ENCODE results near the gene PRKCZ.
"Not testable (repeated sequence)": the region's sequence is repeated elsewhere in the genome, so short reads cannot be mapped to it uniquely, and the experiment has no call there.

PRKCZ gene

DNA sequence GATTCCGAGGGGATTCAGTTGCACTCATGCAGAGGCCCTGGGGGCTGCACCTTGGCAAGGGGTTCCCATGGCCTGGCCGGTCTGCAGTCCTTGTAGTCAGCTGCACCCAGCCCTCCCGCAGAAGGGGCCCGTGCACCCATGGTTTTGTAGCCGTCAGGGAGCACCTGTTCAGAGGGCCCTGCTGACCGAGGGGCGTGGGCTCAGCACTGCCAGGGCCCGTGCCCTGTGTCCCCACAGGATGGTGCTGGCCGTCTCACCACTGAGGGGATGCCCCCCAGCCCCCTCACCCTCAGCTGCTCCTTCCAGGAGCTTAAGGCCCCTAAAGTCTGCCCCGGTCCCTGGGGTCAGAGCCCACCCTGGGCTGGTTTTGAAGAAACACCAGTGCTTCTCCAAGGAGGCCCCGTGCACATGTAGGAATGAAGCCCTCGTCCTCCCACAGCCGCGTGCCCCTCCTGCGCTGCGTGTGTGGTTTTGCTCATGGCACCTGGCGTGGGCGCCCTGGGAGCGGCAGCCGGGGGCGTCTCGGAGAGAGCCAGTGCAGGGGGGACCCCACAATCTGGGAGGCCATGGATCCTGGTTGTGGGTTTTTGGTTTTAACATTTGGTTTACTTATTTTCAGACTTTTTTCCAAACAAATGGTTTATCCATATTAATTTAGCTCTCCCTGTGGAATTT, 40.1 kb downstream of the PRKCZ start:
- no peak for DNase-seq

DNA sequence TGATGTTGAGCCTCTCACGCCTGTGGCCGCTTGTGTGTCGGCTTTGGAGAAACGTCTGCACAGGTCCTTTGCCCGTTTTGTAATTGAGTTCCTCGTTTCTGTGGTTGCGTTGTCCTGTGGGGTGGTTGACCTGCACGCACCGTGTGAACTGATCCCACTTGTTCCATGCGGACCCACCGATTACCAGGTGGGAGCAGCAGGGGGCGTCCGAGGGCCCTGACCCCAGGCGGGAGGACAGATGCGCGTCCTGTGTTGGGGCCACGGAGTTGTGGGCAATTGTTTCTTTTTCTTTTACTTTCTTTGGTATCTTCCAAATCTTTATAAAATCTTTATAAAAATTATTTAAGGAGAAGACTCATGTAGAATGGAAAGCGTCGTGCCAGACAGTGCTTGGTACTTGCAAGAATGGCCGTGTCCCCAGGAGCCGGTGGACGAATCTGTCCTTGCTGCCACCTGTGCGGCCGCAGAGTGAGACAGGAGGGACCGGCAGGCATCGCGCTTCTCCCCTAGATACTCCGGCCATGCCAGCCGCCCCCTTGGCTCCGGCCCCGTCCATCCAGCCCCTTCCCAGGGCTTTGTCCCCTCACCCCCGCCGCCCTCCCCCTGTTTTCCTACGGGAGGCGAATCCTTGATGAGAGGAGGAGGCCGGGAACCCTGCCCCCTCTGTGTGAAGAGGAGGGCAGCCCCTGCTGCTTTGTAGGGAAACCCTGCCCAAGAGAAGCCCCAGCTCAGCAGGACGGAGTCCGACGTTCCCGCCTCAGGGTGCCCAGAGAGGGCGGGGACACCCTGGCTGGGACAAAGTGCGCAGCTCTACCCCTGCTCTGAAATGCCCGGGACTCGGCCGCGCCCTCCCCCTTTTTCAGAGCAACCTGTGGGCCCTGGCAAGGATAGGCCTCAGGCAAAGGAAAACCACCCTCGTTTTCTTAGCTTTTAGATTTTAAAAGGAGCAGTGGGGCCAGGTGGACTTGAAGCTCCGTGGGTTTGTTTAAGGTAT, 41.7 kb downstream of the PRKCZ start:
- peak; percentile 39 to 40 for DNase-seq

DNA sequence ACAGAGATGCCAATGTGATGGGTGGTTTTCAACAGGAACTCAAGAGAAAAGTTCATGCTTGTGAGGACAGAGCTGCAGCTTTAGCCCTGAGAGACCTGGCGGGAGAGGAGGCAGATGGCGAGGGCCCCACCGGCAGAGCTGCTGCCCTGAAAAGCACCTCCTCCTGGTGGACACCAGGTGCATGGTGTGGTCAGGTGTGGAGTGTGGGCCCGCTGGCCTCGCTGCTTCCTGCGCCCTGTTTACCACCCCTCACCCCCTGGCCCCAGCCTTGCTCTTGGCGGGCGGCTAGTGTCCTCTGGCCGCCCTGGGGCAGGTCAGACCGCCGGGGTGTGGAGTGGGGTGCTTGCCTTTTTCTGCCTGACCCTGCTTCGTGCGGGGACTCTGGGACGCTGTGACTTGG, 42.8 kb downstream of the PRKCZ start:
- DNase-seq: no peak

DNA sequence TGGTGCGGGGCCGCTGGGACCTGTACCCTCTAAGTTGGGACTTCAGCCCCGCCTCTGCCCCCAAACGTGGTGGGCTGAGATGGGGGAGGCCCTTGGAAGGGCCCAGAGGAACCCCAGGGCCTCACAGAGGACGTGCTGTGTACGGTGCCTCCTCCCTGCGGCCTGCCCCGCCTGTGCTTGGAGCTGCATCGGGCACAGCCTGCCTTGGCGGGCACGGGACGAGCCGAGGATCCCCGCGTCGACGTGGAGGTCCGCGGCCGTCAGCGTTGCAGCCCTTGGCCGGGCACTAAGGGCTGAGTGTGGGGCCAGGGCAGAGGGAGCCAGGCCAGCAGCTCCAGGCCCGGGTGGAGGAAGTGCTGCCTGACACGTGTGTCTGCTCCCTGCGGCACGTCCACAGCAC, 43.4 kb downstream of the PRKCZ start:
- DNase-seq: no peak

DNA sequence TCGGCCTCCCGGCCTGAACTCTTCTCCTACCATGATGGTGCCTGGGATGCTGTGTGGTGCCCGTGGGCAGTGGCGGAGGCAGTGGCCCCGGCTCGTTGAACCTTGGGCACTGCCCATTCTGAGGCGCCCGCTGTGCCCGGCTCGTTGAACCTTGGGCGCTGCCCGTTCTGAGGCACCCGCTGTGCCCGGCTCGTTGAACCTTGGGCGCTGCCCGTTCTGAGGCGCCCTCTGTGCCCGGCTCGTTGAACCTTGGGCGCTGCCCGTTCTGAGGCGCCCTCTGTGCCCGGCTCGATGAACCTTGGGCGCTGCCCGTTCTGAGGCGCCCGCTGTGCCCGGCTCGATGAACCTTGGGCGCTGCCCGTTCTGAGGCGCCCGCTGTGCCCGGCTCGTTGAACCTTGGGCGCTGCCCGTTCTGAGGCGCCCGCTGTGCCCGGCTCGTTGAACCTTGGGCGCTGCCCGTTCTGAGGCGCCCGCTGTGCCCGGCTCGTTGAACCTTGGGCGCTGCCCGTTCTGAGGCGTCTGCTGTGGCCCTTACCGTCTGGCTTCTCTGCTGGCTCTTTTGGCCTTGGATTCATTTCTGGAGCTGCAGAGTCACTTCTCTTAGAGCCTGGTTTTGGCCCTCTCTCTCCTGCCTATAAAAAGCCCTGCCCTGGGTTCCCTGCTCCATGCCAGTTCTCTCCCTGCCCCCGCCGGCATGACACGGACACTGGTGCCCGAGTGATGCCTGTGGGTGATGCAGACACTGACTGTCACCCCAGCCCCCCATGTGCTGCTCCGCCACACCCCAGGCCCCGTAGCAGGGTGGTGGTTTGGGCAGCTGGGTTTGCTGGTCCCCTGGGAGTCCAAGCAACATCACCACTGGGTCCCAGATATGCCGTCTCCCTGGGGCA, 44.3 kb downstream of the PRKCZ start:
- DNase-seq: not testable (repeated sequence)

DNA sequence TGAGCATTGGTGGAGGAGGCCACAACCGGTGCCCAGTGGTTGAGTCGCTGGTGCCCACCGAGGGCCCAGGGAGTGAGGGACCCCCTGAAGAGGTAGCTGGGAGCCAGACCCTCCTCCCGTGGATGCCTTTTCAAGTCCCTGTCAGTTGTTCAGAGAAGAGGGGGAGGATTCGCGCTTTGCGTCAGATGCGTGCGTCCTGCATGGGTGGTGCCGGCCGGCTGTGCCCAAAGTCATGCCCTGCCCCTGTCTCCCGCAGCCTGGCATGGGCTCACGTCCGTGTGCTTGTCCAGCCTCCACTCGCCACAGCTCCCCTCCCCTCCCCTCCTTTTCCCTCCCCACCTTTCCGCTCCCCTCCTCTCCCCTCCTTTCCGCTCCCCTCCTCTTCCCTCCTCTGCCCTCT, 45.2 kb downstream of the PRKCZ start:
- no peak for DNase-seq

DNA sequence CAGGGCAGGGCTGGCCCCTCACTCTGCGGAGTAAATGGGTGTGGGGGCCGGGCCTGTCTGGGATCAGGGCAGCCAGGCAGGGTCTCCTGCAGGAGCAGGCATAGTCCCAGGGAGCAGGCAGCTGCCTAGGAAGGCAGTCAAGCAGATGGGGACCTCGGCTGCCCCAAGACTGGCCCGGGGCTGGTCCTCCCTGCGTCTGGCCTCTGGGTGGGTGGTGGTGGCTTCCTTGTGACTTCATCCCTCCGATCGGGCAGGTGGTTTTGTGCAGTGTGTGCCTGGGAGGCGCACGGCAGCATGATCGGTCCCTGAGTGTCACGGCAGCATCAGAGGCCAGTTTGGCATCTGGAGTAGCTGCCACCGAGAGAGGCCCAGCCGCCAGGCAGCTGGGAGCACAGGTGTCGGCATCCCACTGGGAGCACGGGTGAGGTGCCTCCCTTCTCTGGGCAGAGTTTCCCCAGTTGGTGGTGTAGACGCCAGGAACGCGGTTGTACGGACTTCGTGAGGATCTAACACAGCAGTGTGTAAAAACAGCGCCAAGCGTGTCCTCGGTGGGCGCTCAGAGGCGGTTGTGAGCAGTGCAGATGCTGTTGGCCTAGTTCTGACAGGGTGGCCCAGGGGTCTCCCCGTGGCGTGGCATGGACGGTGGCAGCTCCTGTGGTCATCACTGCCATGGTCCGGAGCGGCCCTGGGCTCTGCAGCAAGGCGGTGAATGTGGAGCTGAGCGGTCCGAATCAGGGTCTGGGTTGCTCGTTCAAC, 45.9 kb downstream of the PRKCZ start:
- DNase-seq: no peak

DNA sequence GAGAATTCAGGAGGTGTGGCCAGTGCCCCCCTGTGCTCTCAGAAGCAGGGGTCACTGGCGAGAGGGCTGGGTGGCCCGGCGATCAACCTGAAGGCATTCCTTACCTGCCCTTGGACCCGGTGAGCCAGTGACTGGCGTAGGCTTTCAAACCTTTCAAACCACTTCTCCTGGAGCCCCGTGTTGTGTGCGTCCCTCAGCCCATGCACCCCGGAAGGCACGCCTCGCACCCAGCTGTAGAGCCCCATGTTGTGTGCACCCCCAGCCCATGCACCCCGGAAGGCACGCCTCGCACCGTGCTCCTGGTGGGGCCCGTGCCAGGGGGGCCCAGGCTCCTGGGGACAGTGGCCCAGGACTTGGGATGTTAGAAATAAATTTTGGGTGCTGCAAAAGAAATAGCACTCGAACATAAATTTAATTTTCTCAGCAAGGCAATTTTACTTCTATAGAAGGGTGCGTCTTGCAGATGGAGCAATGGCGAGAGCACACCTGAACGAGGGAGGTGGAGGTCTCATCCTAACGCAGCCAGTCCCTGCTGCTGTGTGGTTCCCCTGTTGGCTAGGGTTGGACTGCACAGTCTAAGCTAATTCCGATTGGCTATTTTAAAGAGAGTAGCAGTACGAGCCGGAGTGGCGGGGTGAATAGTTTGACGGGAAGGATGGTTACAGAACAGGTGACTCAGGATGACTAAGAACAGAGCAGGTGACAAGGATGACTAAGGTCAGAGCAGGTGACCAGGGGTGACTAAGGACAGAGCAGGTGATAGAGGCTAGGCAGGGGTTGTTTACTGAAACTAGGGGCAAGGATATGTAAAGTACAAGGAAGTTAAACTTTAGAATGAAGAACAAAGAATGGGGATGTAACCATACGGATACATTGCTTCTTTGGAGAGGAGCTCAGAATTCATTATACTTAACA, 47.4 kb downstream of the PRKCZ start:
- no peak for DNase-seq

DNA sequence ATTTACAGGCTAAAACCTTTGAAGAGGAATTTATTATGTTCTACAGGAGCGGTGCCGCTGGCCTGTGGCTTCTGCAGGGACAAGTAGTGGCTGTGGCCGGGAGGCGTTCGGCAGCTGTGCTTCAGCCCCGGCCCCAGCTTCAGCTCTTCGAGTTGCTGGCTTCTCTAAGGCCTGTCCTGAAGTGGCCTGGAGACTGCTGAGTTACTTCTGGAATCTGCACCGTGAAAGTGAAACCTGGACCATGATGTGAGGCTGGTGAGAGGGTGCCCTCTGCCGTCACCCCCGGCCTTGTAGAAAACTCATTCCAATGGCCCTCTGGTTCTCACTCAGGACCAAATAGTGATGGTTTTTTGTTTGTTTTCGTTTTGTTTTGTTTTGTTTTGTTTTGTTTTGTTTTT, 48.1 kb downstream of the PRKCZ start:
- no peak for DNase-seq

DNA sequence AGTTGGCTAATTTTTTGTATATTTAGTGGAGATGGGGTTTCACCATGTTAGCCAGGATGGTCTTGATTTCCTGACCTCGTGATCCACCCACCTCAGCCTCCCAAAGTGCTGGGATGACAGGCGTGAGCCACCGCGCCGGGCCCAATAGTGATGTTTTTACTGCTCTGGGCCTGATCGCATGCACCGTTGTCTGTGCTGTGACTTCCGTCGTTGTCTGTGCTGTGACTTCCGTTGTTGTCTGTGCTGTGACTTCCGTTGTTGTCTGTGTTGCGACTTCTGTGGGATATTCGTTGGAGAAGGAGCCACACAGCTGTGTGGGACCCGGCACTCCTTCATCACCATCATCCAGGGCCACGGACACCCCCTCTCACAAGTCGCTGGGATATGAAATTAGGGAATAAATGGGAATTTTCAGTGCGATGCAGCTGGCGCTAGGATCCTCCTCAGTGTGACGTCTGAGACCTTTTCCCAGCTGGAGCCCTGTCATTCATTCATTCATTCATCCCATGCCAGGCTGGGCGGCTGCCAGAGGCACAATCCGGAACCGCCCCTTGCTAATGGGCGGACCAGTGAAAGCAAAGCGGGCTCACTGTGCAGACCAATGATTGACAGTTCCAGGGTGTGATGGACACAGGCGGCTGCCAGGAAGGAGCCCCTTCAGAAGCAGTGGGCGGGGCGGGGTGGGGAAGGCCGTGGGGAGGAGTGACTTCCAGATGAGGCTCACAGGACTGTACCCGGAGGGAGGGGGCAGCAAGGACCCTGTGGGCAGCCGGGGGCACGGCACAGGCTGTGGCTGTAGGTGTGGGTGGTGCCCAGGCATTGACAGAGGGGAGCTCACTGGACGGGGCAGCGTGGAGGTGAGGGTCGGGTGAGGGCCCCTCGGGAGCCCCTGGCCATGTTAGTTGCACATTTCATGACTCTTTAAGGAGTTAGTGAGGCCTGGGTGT, 48.9 kb downstream of the PRKCZ start:
- no peak for DNase-seq

DNA sequence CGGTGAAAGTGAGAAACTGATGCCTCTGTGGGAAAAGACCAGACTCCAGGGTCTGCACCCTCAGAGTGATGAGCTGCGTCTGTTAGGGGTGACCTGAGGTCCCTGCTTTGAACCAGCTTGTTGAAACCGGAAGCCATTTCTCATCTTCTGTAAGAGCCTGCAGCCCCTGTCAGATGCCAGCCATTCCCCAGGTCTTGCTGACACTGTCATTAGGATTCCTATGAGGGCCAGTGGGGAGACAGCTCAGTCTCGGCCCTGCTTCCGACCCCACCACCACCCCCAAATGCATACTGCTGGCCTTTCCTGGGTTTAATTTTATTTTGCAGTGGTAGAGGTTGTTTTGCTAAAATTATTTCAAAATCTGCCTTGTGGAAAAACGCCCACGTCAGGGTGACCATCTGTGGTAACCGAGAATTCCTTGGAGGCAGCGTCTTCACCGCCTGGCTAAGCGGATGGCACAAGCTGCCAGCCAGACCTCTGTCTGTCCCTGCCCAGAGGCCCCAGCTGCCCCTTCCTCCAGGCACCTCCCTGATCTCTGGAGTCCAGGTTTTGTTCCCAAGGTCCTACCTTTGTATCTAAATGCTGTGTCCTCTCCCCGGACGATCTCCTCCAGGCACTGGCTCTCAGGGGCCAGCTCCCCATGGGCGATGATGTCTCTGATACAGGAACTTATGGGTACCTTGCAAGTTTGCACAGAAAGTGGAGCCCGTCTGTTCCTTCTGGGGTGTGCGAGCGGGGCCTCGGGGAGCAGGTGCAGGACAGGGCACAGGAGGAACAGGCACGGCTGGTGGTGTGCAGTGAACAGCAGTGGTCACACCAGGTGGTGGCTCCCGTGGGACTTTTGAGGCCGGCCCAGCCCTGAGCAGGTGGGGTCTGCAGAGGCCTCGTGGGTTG, 49.9 kb downstream of the PRKCZ start:
- DNase-seq: no peak

DNA sequence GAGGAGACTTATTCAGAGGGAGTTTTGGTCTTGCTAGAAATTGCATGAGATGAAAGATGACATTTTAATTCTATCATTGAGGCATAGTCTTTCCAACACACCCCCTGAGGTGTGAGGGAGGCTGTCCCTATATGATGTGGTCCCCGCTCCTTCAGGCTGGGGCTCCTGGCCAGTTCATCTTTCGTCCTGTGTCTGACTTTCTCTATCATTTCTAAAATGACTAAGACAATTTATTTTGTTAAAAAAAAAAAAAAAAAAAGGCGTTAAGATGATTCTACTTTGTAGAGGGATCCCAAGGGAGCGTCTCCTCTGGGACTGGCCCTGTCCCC, 50.5 kb downstream of the PRKCZ start:
- no peak for DNase-seq

DNA sequence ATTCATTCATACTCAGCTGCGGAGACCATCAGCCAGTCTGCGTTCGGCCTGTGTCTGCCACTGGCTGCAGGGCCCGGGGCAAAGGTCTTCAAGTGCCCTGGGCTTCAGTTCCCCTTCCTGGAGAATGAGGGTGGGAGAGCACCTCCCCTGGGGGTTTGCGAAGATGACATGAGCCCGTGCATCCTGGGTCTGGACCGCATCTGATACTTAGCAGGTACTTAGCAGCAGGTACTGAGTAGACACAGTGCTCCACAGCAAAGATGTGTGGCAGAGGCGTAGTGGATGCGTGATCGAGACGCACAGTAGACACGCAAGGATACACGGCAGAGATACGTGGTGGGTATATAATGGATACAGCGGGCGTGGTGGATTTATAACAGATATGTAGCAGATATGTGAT, 51.3 kb downstream of the PRKCZ start:
- no peak for DNase-seq

DNA sequence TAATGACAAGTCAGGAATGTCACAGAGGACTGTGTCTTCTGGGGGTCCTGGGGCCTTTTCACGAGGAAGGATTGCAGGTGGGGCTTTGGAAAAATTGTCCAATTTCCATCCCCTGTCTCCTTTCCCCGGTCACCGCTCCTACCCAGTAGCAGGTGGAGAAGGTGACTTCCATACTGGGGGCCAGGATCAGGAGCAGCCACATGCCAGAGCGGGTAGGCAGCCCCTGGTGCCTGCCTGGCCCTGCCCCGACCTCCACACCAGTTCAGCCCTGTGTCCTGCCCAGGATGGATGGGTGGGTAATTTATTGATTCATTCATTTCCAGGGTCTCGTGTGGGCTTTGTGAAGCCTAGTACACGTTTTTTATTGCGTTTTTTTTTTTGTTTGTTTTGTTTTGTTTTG, 51.7 kb downstream of the PRKCZ start:
- DNase-seq: no peak

DNA sequence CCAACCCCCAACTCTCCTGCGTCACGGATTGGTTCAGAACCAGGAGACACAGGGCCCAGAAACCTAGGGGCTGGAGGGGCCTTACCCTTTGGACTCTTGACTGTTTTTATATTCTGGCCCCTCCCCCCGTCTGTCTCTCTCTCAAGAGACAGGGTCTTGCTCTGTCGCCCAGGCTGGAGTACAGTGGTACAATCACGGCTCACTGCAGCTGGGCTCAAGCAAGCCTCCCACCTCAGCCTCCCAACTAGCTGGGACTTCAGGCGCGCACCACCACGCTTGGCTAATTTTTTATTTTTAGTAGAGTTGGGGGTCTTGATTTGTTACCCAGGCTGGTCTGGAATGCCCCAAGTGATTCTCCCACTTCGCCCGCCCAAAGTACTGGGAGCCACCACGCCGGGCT, 52.5 kb downstream of the PRKCZ start:
- no peak for DNase-seq

DNA sequence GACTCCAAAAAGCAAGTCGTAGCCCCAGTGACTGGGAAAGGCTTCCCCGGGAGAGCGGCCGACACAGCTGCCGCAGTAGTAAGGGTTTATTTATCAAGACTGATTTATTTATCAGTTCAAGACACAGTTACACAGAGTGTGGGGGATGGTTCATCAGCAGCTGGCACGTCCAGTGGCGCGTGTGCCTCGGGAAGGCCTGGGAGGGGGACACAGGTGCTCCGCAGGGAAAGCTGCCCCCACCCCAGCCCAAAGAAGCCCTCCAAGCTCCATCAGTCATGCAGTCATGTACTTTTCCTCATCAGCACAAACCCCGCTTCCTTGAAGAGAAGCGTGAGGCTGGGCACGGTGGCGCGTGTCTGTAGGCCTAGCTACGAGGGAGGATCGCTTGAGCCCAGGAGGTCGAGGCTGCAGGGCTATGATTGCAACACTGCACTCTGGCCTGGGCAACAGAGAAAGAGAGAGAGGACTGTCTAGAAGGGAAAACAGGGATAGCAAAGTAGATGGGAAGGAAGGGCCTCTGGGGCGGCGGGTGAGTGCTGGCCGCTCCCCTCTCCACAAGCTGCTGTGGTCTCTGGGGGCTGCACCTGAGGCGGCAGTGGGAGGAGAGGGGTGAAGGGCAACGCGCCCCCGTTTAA, 53.2 kb downstream of the PRKCZ start:
- no peak for DNase-seq

DNA sequence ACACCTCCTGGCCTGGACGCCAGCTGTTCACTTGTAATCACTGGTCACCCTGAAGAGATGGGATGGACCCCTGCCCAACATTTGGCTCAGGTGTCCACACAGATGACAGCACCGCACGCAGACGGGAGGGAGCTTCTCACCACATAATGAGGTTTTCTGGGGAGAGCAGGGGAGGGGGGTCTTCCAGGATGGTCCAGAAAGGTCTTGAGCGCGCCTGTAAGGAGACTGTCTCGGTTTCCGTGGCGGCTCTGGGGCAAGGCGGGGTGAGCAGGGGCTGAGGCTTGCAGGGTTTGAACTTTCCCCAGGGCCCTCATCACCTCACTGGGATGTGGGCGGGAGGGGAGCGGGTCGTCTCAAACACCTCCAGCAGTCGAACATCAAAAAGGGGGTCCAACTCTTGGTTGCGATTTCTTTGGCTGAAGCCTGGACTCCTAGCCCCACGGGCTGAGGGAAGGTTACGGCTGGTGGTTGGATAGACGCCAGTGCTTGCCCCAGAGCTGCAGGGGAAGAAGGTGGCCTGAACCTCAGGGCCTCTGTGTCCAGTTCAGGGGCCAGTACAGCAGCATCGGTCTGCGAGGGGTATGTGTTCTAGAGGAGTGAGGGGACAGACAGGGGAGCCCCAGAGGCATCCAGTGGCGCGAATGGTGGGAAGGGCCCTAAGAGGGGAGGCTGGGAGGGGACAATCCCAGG, 53.8 kb downstream of the PRKCZ start:
- DNase-seq: no peak
